K562 (cell line): ENCODE data around the gene PITPNM1. TPM values are rescaled to one million over a fixed set of nuclear protein-coding genes. Genes with fewer than 3 reads are reported as not detected.

ENCODE experiments used
- ATAC-seq: fragments of 200-7000 bp; cut with Tn5 transposase; 3 replicates; pipeline ENCODE4 v1.9.1; 2020; ENCODE audit warnings: moderate library complexity
- BruUV-seq: library from RNA; stranded (reverse); fragments of 400-500 nt; replicated peaks from 2 replicates; lab custom pipeline; 2021; lab: Mats Ljungman, UMichigan
- CTCF ChIA-PET: fragments of 300-600 bp; formaldehyde crosslinking; extraction: SDS; loops from one replicate; lab custom pipeline; 2021; ENCODE audit warnings: low intra/inter-chr PET ratio; lab: Yijun Ruan, JAX
- POLR2A ChIA-PET: fragments of 300-600, 350-650 bp; sonication (Branson Sonifier 250); formaldehyde crosslinking; extraction: SDS; loops from one replicate; lab custom pipeline; 2021; ENCODE audit warnings: antibody characterized with exemption, inconsistent platforms; lab: Yijun Ruan, JAX
- DNase-seq, 4 experiments: peaks; one replicate each; pipeline versions ENCODE4 v3.0.0 to v3.0.0-alpha.2; 2011 to 2018; ENCODE audit warnings: low spot score in 3 of 4, mixed read lengths in 3 of 4; ENCODE audit errors: extremely low read depth in 1 of 4
- FAIRE-seq: peaks from 2 replicates; lab custom pipeline; 2011; peaks lifted over from hg19 to GRCh38; lab: Jason Lieb, UNC
- H2AFZ ChIP-seq: 2 replicates; pipeline ENCODE4 v1.6.0; 2011; ENCODE audit warnings: low read depth, low read length, control low read depth, inconsistent platforms
- H3K27ac ChIP-seq: fragments of 200-600 bp; 3 replicates; pipeline ENCODE4 v1.8.0; 2011; ENCODE audit warnings: low read depth, mild to moderate bottlenecking, control low read depth, inconsistent platforms, low read length, moderate library complexity, mixed read lengths; ENCODE audit errors: extremely low read depth
- H3K27me3 ChIP-seq, 2 experiments: fragments of 300-600 bp in 1 of 2; 2 replicates in 1 of 2; 3 replicates in 1 of 2; pipeline versions ENCODE4 v1.6.0 to v1.8.0; 2011; ENCODE audit warnings: inconsistent platforms in 2 of 2, low read length in 2 of 2, mild to moderate bottlenecking in 1 of 2, mixed read lengths in 1 of 2, moderate library complexity in 1 of 2; ENCODE audit not compliant: control insufficient read depth in 2 of 2, insufficient read depth in 2 of 2
- H3K36me3 ChIP-seq: fragments of 300-600 bp; 3 replicates; pipeline ENCODE4 v1.8.0; 2011; ENCODE audit warnings: mild to moderate bottlenecking, low read length, inconsistent platforms; ENCODE audit not compliant: control insufficient read depth, insufficient read depth
- H3K4me1 ChIP-seq, 2 experiments: fragments of 200-600 bp in 1 of 2; replicated peaks in 1 of 2; 2 replicates in 1 of 2; 3 replicates in 1 of 2; pipeline versions ENCODE4 v1.5.1 to v1.8.0; 2011; ENCODE audit warnings: inconsistent platforms in 2 of 2, low read length in 2 of 2, mild to moderate bottlenecking in 1 of 2, mixed read lengths in 1 of 2, moderate library complexity in 1 of 2; ENCODE audit not compliant: control insufficient read depth in 2 of 2, insufficient read depth in 2 of 2
- H3K4me2 ChIP-seq: 2 replicates; pipeline ENCODE4 v1.6.1; 2011; ENCODE audit warnings: low read length, control low read depth, inconsistent platforms, mixed read lengths; ENCODE audit not compliant: insufficient read depth
- H3K4me3 ChIP-seq: fragments of 200-600 bp; sonication (generic), shearing (Covaris generic); 2 replicates; pipeline ENCODE4 v1.5.1; 2016; ENCODE audit warnings: control low read depth, inconsistent platforms
- H3K79me2 ChIP-seq: fragments of 200-600 bp; 3 replicates; pipeline ENCODE4 v1.8.0; 2011; ENCODE audit warnings: low read length, inconsistent platforms; ENCODE audit not compliant: control insufficient read depth, insufficient read depth
- H3K9ac ChIP-seq, 2 experiments: 2 replicates each; pipeline versions ENCODE4 v1.6.0 to v1.6.1; 2011; ENCODE audit warnings: low read depth in 2 of 2, low read length in 2 of 2, control low read depth in 1 of 2, inconsistent platforms in 1 of 2, mild to moderate bottlenecking in 1 of 2, mixed read lengths in 1 of 2; ENCODE audit not compliant: insufficient read depth in 1 of 2
- H3K9me1 ChIP-seq: one replicate; pipeline ENCODE4 v1.6.0; 2011; ENCODE audit warnings: inconsistent platforms, mild to moderate bottlenecking, low read length, moderate library complexity; ENCODE audit not compliant: control insufficient read depth, insufficient read depth
- H3K9me3 ChIP-seq: replicated peaks from 2 replicates; pipeline ENCODE4 v1.5.1; 2011; ENCODE audit warnings: low read depth, low read length, inconsistent platforms; ENCODE audit not compliant: control insufficient read depth, insufficient read depth
- H4K20me1 ChIP-seq: replicated peaks from 2 replicates; pipeline ENCODE4 v1.6.1; 2011; ENCODE audit warnings: low read length, inconsistent platforms, mixed read lengths; ENCODE audit not compliant: control insufficient read depth, insufficient read depth
- CHCHD3 ChIP-seq: fragments of 250-450 bp; sonication (Bioruptor Pico); IDR thresholded peaks from 2 replicates; pipeline ENCODE4 v2.1.2; 2022; ENCODE audit warnings: mild to moderate bottlenecking
- GTF2F1 ChIP-seq: IDR thresholded peaks from 2 replicates; pipeline ENCODE4 v1.6.1; 2011; ENCODE audit warnings: low read depth, low read length, improper control_type of control experiment
- MIER1 ChIP-seq: fragments of 450-650 bp; IDR thresholded peaks from 2 replicates; pipeline ENCODE4 v1.6.1; 2016; ENCODE audit warnings: antibody characterized with exemption, mild to moderate bottlenecking, low read depth
- POLR3G ChIP-seq: IDR thresholded peaks from 2 replicates; pipeline ENCODE4 v1.6.1; 2011; ENCODE audit not compliant: insufficient read length, insufficient replicate concordance; ENCODE audit errors: extremely low read depth
- SREBF2 ChIP-seq: sonication (generic); formaldehyde crosslinking; IDR thresholded peaks from 2 replicates; pipeline ENCODE4 v1.4.0; 2020; ENCODE audit warnings: mild to moderate bottlenecking, missing genetic modification reagents
- ZFP36 ChIP-seq: fragments of 150-350 bp; IDR thresholded peaks from 2 replicates; pipeline ENCODE4 v1.6.1; 2018; ENCODE audit warnings: low read length, low read depth; ENCODE audit not compliant: partially characterized antibody
- WGBS: fragments of 100-300 bp; shearing (Covaris generic); methylation state at CpG from one replicate; pipeline ENCODE4 v1.1.6; 2016; ENCODE audit warnings: low coverage, mixed read lengths; ENCODE audit not compliant: insufficient coverage; ENCODE audit errors: missing lambda C conversion rate; 5-methylcytosine and 5-hydroxymethylcytosine counted together
- in situ Hi-C: fragments of 300-500 bp; cut with MboI; formaldehyde crosslinking; loops from 4 replicates; pipeline ENCODE4 v1.15.0; 2018; ENCODE audit warnings: inconsistent platforms, mixed read lengths
- intact Hi-C: fragments of 100-400 bp; cut with micrococcal nuclease; formaldehyde crosslinking; loops from 2 replicates; pipeline ENCODE4 v1.14.2; 2022
- polyA plus RNA-seq, 8 experiments: library from polyadenylated mRNA; depleted of rRNA in 4 of 8; stranded (reverse) in 5 of 8; unstranded in 3 of 8; fragments of >200 nt; fragmentation: Nextera tagmentation in 2 of 8; fragmentation: Illumina TruSeq in 1 of 8; extraction: Ambion mirVana in 2 of 8; extraction: Trizol in 1 of 8; gene quantifications; 2 replicates each; pipeline versions ENCODE4 v1.2.1 to v1.2.3, GENCODE V29; 2011 to 2014; ENCODE audit warnings: inconsistent platforms in 1 of 8, missing spikeins in 1 of 8
- total RNA-seq, 7 experiments: library from RNA; depleted of rRNA in 6 of 7; stranded (reverse); fragments of >200 nt in 6 of 7; fragmentation: Illumina TruSeq in 2 of 7; extraction: Trizol in 2 of 7; gene quantifications; 2 replicates each; pipeline versions ENCODE4 v1.2.1 to v1.2.3, GENCODE V29; 2011 to 2021; ENCODE audit warnings: low replicate concordance in 1 of 7
- TF ChIP-seq, protein P1 (sequence below): fragments of 250-450 bp; sonication (Bioruptor Pico); IDR thresholded peaks from 2 replicates; pipeline ENCODE4 v1.8.0; 2022; ENCODE audit warnings: moderate library complexity, mild to moderate bottlenecking, inconsistent platforms
- TF ChIP-seq, protein P2 (sequence below), 2 experiments: IDR thresholded peaks; 2 replicates each; pipeline ENCODE4 v1.6.1; 2011; ENCODE audit warnings: borderline replicate concordance in 1 of 2, control low read depth in 1 of 2, low read depth in 1 of 2, low read length in 1 of 2, mild to moderate bottlenecking in 1 of 2, mixed read lengths in 1 of 2, moderate library complexity in 1 of 2; ENCODE audit not compliant: insufficient read depth in 1 of 2, insufficient read length in 1 of 2, poor library complexity in 1 of 2, severe bottlenecking in 1 of 2; ENCODE audit errors: extremely low read depth in 1 of 2
- TF ChIP-seq, protein P3 (sequence below): fragments of 150-350 bp; IDR thresholded peaks from 2 replicates; pipeline ENCODE4 v1.6.1; 2014; ENCODE audit warnings: low read depth, mild to moderate bottlenecking, low read length, borderline replicate concordance
- TF ChIP-seq, protein P4 (sequence below): fragments of 450-650 bp; IDR thresholded peaks from 2 replicates; pipeline ENCODE4 v1.7.1; 2018; ENCODE audit warnings: mild to moderate bottlenecking, low read depth; ENCODE audit not compliant: partially characterized antibody

Gene PITPNM1
- total and polyA plus RNA-seq, 9 of the 15 experiments (the other 6 are each of a cell fraction or from before 2014, with no cell fraction given): 0.11 to 53.7 (median 16.0) TPM

- TF ChIP-seq, protein P1, sequence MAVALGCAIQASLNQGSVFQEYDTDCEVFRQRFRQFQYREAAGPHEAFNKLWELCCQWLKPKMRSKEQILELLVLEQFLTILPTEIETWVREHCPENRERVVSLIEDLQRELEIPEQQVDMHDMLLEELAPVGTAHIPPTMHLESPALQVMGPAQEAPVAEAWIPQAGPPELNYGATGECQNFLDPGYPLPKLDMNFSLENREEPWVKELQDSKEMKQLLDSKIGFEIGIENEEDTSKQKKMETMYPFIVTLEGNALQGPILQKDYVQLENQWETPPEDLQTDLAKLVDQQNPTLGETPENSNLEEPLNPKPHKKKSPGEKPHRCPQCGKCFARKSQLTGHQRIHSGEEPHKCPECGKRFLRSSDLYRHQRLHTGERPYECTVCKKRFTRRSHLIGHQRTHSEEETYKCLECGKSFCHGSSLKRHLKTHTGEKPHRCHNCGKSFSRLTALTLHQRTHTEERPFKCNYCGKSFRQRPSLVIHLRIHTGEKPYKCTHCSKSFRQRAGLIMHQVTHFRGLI (CRISPR knock-in tag): no peak
- TF ChIP-seq SREBF2 (CRISPR knock-in tag) (no peak), CHCHD3 (no peak)
- TF ChIP-seq, all 486 proteins: peak for 0
These were observed 30.4 kb upstream of the PITPNM1 start (continued) for GRCh38 chr11:67535561-67535960.

- Histone ChIP-seq H3K4me2 (no peak overlapping the region), H3K27me3 (no peaks in the 10 kb centered on the region), H3K4me1 (peaks cover 6 to 17% of the 10 kb centered on the region in 2 experiments; a peak in 3 of 5 replicates), H3K4me3 (no peak overlapping the region), H3K9me3 (no peaks in the 10 kb centered on the region), H2AFZ (no peak overlapping the region), H4K20me1 (no peaks in the 10 kb centered on the region), H3K27ac (no peak overlapping the region), H3K36me3 (no peaks in the 10 kb centered on the region), H3K9ac (no peak overlapping the region), H3K9me1 (no peaks in the 10 kb centered on the region), H3K79me2 (no peaks in the 10 kb centered on the region)
- WGBS: 2% methylated on average over 4 of the region's 4 CpGs
- ATAC-seq: no peak
- POLR2A ChIA-PET: interaction anchor here (1.2 to 2.9 kb wide), 2 partner anchors 11 to 13 kb away, joined by 3 to 10 read pairs; no protein-coding TSS in a partner anchor
- intact Hi-C loops: no loop called here
- BruUV-seq: no TSS peak
- CTCF ChIA-PET: no interaction called here
- no peak for DNase-seq
- in situ Hi-C loops: loop anchor here (25.0 kb wide), 1 partner anchor 1153 kb away; the partner anchor contains the start of gene GAL
- TF ChIP-seq, protein P2, sequence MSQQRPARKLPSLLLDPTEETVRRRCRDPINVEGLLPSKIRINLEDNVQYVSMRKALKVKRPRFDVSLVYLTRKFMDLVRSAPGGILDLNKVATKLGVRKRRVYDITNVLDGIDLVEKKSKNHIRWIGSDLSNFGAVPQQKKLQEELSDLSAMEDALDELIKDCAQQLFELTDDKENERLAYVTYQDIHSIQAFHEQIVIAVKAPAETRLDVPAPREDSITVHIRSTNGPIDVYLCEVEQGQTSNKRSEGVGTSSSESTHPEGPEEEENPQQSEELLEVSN (IDR thresholded peaks at IDR 0.05; ENCODE audit: borderline replicate concordance in 1 of 2, extremely low read depth in 1 of 2, insufficient read depth in 1 of 2, insufficient read length in 1 of 2, low read depth in 1 of 2, low read length in 1 of 2, poor library complexity in 1 of 2, severe bottlenecking in 1 of 2): no peak
- TF ChIP-seq, protein P3, sequence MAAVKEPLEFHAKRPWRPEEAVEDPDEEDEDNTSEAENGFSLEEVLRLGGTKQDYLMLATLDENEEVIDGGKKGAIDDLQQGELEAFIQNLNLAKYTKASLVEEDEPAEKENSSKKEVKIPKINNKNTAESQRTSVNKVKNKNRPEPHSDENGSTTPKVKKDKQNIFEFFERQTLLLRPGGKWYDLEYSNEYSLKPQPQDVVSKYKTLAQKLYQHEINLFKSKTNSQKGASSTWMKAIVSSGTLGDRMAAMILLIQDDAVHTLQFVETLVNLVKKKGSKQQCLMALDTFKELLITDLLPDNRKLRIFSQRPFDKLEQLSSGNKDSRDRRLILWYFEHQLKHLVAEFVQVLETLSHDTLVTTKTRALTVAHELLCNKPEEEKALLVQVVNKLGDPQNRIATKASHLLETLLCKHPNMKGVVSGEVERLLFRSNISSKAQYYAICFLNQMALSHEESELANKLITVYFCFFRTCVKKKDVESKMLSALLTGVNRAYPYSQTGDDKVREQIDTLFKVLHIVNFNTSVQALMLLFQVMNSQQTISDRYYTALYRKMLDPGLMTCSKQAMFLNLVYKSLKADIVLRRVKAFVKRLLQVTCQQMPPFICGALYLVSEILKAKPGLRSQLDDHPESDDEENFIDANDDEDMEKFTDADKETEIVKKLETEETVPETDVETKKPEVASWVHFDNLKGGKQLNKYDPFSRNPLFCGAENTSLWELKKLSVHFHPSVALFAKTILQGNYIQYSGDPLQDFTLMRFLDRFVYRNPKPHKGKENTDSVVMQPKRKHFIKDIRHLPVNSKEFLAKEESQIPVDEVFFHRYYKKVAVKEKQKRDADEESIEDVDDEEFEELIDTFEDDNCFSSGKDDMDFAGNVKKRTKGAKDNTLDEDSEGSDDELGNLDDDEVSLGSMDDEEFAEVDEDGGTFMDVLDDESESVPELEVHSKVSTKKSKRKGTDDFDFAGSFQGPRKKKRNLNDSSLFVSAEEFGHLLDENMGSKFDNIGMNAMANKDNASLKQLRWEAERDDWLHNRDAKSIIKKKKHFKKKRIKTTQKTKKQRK: peak; percentile 65; the same call in 1 of the 2 replicates
- TF ChIP-seq ZFP36 (peak; percentile 92), MIER1 (no peak), GTF2F1 (no peak), POLR3G (no peak)
- TF ChIP-seq, protein P4, sequence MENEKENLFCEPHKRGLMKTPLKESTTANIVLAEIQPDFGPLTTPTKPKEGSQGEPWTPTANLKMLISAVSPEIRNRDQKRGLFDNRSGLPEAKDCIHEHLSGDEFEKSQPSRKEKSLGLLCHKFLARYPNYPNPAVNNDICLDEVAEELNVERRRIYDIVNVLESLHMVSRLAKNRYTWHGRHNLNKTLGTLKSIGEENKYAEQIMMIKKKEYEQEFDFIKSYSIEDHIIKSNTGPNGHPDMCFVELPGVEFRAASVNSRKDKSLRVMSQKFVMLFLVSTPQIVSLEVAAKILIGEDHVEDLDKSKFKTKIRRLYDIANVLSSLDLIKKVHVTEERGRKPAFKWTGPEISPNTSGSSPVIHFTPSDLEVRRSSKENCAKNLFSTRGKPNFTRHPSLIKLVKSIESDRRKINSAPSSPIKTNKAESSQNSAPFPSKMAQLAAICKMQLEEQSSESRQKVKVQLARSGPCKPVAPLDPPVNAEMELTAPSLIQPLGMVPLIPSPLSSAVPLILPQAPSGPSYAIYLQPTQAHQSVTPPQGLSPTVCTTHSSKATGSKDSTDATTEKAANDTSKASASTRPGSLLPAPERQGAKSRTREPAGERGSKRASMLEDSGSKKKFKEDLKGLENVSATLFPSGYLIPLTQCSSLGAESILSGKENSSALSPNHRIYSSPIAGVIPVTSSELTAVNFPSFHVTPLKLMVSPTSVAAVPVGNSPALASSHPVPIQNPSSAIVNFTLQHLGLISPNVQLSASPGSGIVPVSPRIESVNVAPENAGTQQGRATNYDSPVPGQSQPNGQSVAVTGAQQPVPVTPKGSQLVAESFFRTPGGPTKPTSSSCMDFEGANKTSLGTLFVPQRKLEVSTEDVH: no peak
- FAIRE-seq: no peak
These were observed 29.0 kb upstream of the PITPNM1 start for GRCh38 chr11:67534070-67534679.
